ENCODE measurements around the gene DDX54.

The DDX54 gene

GRCh38 chr12:113112043-113112899 is 73.0 kb downstream of the DDX54 start:
- Mint-ChIP-seq H3K4me3 (no peak overlapping the region), H3K9me3 (no peaks in the 10 kb centered on the region), H3K4me1 (peaks cover 5% of the 10 kb centered on the region), H3K36me3 (no peaks in the 10 kb centered on the region), H3K27me3 (peaks cover 11% of the 10 kb centered on the region), H3K27ac (no peak overlapping the region)
- CTCF ChIA-PET: no interaction called here
- no peak for DNase-seq

- H3K4me1 Mint-ChIP-seq: peaks cover 5% of the 10 kb centered on the region
- no peaks in the 10 kb centered on the region for H3K9me3 Mint-ChIP-seq
- H3K27me3 Mint-ChIP-seq: peaks cover 16% of the 10 kb centered on the region
- H3K4me3 Mint-ChIP-seq: no peak overlapping the region
- CTCF ChIA-PET: interaction anchor here (1.5 kb wide), 1 partner anchor 23 kb away, joined by 3 read pairs; no protein-coding TSS in a partner anchor
- H3K27ac Mint-ChIP-seq: no peak overlapping the region
- H3K36me3 Mint-ChIP-seq: no peaks in the 10 kb centered on the region
- DNase-seq: no peak
These were observed 74.0 kb downstream of the DDX54 start for GRCh38 chr12:113111247-113111646.

- H3K36me3 Mint-ChIP-seq: no peaks in the 10 kb centered on the region
- H3K9me3 Mint-ChIP-seq: no peaks in the 10 kb centered on the region
- CTCF ChIA-PET: interaction anchor here (1.5 to 1.8 kb wide), 2 partner anchors 24 to 61 kb away, joined by 3 to 7 read pairs; no protein-coding TSS in a partner anchor
- H3K4me3 Mint-ChIP-seq: no peak overlapping the region
- DNase-seq: no peak
- H3K4me1 Mint-ChIP-seq: peaks cover 5% of the 10 kb centered on the region
- no peak overlapping the region for H3K27ac Mint-ChIP-seq
- peaks cover 22% of the 10 kb centered on the region for H3K27me3 Mint-ChIP-seq
These were observed 75.2 kb downstream of the DDX54 start for GRCh38 chr12:113109872-113110599.

- no peak overlapping the region for H3K4me3 Mint-ChIP-seq
- H3K4me1 Mint-ChIP-seq: peaks cover 8% of the 10 kb centered on the region
- H3K27me3 Mint-ChIP-seq: peaks cover 25% of the 10 kb centered on the region
- no peak overlapping the region for H3K27ac Mint-ChIP-seq
- no peaks in the 10 kb centered on the region for H3K36me3 Mint-ChIP-seq
- CTCF ChIA-PET: interaction anchor here (1.8 kb wide), 1 partner anchor 61 kb away, joined by 7 read pairs; no protein-coding TSS in a partner anchor
- H3K9me3 Mint-ChIP-seq: no peaks in the 10 kb centered on the region
- DNase-seq: no peak
These were observed 75.9 kb downstream of the DDX54 start for GRCh38 chr12:113109360-113109759.

- CTCF ChIA-PET: no interaction called here
These were observed 77.0 kb downstream of the DDX54 start for GRCh38 chr12:113108308-113108707.

More at GRCh38 chr12:113108308-113108707, 77.0 kb downstream of the DDX54 start:
- no peak for DNase-seq
- Mint-ChIP-seq H3K27me3 (peaks cover 32% of the 10 kb centered on the region), H3K36me3 (no peaks in the 10 kb centered on the region), H3K4me1 (peaks cover 16% of the 10 kb centered on the region), H3K9me3 (no peaks in the 10 kb centered on the region), H3K27ac (no peak overlapping the region), H3K4me3 (no peak overlapping the region)
